ENCODE results near the gene SLC2A9.
"Not testable (repeated sequence)": the region's sequence is repeated elsewhere in the genome, so short reads cannot be mapped to it uniquely, and the experiment has no call there.

SLC2A9 gene

DNA sequence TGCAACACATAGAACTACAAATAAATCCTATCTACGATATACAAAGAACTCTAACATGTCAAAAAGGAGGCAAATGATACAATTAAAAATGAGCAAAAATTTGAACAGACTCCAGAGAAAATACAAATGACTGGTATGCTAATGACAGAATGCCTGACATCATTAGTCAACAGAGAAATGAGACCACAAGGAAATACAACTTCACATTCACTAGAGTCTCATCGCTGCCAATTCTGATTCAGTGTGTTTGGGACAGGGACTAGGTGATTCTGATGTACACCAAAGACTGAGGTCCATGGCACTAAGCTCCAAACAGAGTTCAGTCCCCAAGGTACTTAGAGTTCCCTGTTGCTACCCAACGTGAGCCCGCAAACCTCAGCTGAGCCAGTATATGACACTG lies 23.4 kb downstream of the SLC2A9 start:
- no peak for DNase-seq (ENCODE audit: low spot score)

DNA sequence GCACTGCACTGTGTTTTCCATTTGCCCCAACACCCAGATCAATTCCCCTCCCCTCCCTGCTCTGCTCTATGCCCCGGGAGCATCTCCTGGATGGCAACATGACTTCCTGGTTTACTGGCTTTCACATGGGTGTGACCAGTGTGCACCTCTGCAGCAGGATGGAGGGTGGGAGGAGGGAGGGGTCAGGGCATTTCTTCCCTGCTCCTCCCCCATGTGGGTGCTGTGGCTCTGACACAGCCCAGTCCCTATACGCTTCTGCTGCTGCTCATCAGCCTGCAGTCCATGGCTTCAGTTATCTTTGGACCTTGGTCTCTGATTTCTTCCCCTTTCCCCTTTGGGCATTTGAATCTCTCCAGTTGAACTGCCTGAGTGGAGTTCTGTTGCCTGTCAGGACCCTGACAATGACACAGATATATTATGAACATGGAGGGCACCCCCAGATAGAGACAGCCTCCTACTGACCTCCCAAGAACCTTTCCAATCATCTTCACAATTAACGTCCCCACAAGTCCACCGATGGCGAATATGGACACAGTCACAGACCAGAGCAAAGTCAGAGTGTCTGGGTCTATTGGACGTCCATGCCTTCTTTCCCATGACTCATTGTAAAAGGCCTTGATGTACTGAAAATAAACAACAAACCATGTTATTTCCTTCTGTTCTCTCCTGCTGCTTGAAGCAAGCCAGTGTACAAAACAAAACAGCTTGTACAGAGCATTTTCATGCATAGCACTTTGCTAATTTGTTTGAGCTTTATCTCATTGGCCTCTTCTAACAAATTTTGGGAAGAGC lies 24.8 kb downstream of the SLC2A9 start:
- DNase-seq (ENCODE audit: low spot score) = peak; percentile 28

DNA sequence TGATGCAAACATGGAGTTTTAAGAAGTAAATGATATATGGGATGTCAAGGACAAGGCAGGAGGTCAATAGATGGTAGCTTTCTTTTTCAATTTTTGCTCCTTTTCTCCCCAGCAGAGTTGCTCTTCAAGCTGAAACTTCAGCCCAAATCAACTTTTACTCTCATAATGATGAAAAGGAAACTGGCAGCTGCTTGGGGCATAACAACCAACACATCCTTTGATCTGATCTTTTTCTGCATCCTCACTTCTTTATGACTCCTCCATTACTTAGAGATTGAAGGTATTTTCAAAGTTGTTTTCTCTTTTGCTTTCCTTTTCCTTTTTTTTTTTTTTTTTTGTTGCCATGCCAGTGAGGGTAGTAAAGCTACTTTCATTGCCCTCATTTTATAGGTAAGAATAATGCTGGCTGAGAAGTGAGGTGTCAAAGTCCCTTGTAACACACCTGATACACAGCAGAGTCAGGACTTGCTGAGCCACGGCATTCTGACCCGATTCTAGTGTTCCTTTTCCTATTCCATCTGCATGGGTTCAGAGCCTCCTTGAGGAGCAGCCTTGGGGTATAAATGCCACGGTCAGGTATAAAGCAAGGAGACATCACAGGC lies 26.9 kb downstream of the SLC2A9 start:
- no peak for DNase-seq (ENCODE audit: low spot score)

DNA sequence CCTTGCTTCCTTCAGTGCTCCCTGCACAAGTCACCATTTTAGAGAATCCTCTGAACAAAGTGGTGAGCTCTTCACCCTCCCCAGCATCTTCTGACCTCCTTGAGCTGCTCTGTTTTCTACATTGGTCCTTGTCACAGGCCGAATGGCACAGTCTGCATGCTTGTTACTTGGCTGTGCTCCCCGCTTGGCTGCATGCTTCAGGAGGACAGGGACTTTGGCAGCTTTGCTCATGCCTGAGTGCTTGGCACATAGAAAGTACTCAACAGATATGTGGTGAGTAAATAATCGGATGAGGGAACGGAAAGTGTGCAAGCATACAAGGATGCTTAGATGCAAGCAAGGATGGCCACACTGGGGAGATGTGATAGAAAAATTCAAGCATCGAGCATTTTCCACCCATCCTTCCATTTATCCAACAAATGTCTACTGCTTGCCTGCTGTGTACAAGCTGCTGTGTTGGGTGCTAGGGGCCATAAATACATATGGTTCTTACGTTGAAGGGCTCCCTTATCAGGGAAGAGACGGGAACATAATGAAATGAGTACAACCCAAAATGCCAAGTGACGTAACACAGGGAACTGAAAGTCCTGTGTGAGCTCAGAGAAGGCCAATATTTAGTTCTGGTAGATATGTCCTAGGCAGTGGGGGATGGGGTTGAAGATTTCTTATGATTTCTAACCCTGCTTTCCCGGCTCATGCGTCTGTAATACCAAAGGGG lies 31.2 kb downstream of the SLC2A9 start:
- DNase-seq (ENCODE audit: low spot score) = no peak

DNA sequence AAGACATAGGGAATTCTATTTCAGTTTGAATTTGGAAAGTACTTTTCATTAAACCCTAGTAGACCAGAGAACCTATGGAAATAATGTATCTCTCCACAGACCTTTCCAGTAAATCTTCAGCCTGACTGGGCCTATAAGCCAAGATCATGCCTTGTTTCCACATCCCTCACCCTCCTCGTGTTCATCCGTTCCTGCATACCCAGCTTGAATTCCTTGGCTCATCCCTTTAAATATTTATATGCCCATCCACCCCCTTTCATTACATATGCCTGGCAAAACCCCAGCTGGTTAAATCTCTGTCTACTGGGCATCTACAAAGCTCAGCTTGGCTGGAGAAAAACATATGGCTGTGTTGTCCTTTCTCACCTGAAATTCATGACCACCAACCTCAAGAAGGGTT lies 32.4 kb downstream of the SLC2A9 start:
- DNase-seq (ENCODE audit: low spot score) = no peak

DNA sequence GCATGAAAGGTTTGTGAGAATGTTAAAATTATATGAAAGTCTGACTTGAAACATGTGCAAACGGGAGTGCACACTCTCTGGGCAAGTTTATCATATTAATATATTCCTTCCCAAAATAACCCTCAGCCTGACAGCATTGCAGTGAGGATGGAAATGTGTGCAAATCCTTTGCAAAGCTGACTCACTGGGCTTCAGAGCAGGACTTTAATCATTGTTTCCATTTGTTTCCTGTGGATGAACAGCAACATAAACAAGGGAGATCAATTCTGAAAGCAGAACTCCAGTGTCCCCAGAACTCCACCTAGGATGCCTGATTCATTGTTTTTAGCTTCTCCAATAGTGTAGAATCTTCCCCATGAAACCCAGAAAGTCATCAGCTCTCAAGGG lies 32.9 kb downstream of the SLC2A9 start:
- DNase-seq (ENCODE audit: low spot score) = no peak

DNA sequence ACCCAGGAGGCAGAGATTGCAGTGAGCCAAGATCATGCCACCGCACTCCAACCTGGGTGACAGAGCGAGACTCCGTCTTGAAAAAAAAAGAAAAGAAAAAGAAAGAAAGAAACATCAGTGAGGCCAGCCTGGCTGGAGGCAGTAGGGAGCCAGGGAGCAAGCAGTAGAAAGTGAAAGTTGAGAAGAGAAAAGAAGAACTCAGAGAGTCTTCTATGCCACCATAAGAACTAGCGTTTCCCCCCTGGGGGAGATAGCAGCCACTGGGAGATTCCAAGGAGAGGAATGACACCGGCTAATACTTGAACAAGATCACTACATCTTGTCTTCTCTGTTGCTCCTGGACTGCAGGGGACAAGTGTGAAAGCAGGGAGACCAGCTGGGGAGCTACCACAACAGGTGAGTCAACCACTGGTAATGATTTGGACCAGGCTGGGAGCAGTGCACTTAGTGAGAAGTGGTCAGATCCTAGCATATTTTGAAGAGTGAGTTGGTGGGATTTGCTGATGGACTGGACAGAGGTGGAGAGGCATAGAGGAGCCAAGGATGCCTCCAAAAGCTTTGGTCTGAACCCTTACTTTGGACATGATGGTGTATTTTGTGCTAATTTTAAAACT lies 33.4 kb downstream of the SLC2A9 start:
- DNase-seq (ENCODE audit: low spot score) = no peak

DNA sequence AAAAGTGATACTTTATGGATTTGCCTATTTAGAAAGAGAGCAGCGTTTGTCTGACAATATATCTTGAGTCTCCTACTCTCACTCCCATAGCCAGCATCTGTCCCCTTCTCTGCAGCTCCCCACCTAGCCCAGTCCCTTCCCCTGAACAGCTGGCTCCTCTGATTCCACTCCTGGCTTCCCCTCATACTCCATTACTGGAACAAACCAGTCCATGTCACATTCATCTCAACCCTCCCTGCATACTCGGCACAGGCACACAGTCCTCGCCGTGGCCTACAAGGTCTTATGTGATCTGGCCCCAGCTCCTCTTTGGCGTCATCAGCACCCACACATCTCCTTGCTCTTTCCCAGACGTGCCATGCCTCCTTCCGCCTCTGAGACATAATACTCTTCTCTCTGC lies 36.7 kb downstream of the SLC2A9 start:
- DNase-seq (ENCODE audit: low spot score) = no peak

DNA sequence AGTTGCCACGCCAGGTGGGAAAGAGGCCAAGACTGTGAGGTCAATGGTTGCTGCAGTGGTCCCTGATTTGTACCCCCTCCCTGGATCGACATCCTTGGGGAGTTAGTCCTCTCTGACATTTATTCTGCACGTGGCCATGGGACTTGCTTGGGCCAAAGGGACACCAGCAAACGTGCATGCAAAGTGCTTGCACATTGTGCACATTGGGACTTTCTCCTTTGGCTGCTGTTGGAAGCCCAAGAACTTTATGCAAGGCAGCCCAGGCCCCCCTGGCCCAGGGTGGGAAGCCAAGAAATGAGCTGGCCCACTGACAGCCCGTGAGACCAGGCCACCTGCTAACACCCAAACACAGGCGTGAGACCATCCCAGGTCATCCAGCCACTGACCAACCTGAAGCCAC lies 38.1 kb downstream of the SLC2A9 start:
- DNase-seq (ENCODE audit: low spot score) = no peak

DNA sequence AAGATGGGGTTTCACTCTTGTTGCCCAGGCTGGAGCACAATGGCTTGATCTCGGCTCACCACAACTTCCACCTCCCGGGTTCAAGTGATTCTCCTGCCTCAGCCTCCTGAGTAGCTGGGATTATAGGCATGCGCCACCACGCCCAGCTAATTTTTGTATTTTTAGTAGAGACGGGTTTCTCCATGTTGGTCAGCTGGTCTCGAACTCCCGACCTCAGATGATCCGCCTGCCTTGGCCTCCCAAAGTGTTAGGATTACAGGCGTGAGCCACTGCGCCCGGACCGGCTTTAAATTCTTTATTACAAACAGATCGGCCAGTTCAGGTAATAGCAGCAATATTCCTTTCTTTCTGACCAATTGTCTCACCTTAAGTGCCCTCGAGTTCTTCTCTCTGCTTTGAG lies 39.4 kb downstream of the SLC2A9 start:
- not testable (repeated sequence) for DNase-seq (ENCODE audit: low spot score)

DNA sequence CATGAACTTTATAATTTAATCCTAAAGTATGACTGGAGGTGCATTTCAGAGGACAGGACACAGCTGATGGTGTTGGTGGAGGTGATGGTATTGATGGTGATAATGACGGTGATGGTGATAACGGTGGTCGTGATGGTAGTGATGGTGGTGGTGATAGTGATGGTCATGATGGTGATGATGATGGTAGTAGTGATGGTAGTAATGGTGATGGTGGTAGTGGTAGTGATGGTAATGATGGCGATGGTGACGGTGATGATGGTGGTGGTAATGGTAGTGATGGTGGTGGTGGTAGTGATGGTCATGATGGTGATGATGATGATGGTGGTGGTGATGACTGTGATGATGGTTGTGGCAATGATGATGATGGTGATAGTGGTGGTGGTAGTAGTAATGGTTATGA lies 40.4 kb downstream of the SLC2A9 start:
- no peak for DNase-seq (ENCODE audit: low spot score)

DNA sequence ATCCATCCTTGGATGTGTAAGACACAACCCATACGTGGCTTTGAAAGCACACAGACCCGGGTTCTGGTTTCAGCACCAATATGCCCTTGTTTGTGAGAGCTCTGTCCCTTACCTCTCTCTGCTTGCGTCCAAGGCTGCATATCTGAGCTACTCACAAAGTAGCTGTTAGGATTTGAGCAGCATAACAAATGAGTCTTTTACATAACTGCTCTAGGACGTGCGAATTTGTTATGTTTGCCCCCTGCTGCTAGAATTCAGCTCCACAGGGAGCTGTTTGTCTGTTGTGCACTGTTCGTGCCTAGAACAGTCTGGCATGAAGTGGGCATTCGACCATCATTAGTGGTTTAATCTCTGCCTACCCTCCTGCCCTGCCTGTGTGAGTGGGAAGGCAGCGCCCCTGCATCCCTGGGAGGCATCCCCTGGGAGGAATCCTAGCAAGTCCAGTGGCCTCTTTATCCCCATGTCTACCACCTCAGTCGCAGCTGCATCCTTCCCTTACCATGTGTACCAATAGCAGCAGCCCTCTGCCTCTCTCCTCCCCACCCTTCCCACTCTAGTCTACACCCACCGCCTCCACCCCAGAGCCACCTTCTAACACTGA lies 42.1 kb downstream of the SLC2A9 start:
- no peak for DNase-seq (ENCODE audit: low spot score)

DNA sequence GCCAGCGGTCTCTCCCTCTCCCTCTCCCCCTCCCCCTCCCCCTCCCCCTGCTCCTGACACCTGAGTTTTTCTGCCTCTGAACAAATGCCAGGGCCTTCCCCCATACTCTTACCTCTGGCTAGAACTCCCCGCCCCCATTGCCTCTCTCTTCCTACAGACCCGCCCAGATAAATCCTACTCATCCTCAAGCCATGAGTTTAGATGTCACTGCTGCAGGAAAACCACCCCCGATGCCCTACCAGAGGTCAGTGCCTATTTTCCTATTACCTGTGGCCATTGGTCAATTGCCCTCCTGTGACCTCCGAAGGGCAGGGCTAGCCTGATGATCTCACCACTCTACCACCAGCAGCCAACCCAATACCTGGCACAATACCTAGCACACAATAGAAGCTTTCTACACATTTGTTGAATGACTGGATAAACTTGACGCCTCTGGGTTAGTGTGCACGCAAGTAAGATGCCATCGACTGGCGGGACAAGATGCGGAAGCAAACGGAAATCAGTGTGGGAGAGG lies 43.7 kb downstream of the SLC2A9 start:
- no peak for DNase-seq (ENCODE audit: low spot score)

DNA sequence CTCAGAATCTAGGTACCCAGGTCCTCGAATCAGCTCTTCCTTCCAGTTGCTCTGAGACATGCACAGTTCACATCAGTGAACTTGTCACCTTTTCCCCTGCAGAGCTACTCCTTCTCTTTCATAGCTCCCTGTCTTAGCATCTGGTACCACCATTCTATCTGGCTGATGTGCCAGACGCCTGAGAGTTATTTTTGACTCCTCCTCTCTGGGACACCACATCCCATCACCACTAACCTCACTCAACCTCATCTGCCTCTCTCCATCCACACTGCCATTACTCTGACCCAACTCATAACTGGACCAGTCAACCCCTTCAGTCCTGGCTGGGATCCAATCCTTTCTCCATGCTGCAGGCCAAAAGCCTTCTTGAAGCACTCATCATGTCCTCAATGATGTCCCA lies 44.5 kb downstream of the SLC2A9 start:
- no peak for DNase-seq (ENCODE audit: low spot score)

DNA sequence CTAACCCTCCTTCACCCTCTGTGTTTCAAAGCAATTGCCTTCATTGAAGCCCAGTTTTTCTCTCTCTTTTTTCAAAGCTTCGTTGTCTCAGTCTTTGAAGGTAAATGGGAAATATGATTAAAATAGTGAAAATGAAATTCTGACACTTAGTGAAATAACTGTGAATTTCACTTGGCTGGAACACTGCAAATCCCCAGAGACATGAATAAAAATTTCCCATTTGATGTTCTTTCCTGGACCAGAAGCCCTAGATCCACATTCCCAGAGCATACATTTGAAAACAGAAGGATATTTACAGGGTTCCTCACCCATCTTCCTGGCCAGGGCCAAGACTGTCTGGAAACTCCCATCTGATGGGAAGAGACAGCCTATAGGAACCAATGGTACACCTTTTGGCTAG lies 45.0 kb downstream of the SLC2A9 start:
- no peak for DNase-seq (ENCODE audit: low spot score)

DNA sequence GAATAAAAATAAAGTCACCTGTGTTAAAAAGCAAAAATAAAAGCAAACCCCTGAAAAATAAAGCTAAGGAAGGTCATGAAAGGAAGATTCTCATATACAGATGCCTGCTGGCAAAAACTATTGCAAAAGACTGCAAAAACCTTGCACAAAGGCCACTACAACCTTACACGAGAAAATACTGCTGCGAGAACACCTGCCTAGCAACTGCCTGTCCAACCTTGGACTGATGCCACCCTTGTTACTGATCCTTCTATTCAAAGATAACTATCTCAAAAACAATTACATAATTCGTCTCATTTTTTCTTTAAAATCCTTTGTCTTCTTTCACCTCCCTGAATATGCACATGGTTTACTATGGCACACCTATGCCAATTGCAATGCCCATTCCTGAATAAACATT lies 49.6 kb downstream of the SLC2A9 start:
- DNase-seq (ENCODE audit: low spot score) = no peak

DNA sequence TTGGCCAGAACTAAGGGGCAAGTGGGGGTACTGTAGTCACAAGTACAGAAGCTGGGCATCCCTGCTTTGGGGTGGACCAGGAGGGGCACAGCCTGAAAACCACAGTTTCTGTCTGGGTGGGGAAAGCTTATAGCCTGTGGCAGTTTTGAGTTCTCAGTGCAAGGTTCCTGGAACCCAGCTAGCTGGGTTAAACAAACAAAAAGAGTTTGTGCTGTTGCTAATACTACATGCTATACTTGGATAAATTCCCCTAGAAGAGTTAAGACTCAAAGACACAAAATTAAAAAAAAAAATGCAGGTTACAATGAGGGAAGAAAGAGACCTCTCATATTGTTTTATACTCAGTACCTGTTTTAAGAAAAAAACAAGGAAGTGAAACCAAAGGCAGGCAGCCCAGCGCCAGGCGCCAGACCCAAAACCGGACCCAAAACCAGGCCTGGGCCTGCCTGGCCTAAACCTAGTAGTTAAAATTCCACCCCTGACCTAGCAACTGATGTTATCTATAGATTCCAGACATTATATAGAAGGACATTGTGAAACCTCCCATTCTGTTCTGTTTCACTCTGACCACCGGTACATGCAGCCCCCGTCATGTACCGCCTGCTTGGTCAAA lies 50.8 kb downstream of the SLC2A9 start:
- no peak for DNase-seq (ENCODE audit: low spot score)

DNA sequence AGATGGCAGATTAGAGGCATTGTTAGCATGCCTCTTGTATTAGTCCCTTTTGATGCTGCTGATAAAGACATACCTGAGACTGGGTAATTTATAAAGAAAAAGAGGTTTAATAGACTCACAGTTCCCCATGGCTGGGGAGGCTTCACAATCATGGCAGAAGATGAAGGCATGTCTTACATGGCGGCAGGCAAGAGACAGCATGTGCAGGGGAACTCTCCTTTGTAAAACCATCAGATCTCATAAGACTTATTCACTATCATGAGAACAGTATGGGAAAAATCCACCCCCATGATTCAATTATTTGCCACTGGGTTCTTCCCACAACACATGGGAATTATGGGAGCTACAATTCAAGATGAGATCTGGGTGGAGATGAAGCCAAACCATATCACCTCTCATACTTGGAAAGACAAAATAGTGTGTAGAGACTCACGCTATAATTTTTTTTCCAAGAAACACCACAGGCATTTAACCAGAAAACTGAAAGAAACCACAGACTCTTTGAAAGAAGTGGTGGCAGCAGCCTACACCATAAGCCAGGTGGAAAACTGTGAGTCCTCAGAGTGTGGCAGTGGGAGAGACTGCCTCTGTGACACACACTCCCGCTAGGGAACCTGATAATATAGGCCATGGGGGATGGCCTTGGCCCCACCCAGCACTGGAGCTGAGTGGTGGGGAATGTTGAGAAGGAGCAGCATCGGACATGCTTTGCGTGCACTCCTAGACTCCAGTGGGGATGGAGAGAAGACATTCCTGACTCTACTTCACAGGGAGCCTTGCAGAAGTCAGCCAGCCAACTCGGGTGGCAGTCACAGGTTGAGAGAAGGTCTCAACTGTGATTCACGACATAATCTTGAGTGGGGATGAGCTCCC lies 51.5 kb downstream of the SLC2A9 start:
- no peak for DNase-seq (ENCODE audit: low spot score)

DNA sequence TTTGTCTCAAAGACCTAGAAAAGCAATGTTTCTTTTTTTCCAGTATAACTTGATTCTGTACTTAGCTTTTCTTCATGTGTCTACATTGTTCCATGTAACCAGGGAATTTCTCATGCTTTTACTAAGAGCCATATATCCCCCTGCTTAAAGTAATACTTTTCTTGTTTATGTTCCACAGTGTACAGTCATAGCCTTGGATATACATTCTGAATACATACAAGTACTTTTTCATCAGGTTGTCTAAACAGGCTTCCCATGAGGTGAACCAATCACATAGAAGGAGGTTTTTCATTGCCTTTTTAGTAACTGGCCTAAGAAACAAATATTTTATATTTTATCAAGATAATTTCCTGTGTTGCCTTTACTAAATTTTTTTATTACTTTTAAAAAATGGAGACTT lies 52.8 kb downstream of the SLC2A9 start:
- no peak for DNase-seq (ENCODE audit: low spot score)

DNA sequence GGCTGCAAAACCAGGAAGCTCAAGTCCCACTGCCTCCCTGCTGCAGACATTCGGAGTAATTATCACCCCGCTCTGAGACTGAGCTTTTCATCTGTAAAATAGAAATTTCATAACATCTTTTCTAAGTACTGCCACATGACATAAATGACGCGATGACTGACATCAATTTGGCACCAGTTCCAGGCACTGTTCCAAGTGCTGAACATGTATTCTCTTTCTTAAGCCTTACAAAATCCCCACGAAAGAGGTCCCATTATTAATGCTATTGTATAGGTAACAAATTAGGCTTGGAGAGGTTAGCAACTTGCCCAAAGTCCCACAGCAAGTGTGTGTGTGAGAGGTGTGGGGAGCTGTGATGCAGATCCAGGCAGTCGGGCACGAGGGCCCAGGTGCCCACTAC lies 56.4 kb downstream of the SLC2A9 start:
- DNase-seq (ENCODE audit: low spot score) = no peak

DNA sequence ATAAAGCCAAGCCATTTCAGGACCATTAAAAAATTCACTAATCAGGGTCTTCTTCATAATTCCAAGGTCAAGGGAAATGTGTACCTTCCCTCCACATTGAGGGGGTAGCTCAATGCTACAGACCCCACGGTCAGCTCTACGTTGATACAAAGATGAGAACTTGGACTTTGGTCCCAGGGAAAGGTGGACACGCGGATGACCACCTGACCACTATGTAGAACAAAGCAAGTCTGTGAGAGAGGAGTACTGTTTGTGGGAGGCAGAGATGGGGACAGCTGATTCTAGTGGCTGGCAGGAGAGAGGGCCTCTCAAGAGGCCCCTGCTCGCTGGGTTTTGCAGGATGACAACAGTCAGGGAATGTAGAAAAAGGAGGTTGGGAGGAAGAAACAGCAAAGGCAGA lies 58.0 kb downstream of the SLC2A9 start:
- no peak for DNase-seq (ENCODE audit: low spot score)

All from SW480 (cell line).